Measurements from ENCODE around the gene UBFD1.

DNA sequence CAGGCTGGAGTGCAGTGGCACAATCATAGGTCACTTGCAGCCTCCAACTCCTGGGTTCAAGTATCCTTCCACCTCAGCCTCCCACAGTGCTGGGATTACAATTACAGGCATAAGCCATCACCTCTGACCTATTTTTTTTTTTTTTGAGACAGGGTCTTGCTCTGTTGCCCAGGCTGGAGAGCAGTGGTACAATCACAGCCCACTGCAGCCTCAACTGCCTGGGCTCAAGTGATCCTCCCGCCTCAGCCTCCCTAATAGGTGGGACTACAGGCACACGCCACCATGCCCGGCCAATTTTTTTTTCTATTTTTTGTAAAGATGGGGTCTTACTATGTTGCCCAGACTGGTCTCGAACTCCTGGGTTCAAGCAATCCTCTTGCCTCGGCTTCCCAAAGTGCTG is 41.6 kb upstream of the UBFD1 start:
- TF ChIP-seq, protein P1, sequence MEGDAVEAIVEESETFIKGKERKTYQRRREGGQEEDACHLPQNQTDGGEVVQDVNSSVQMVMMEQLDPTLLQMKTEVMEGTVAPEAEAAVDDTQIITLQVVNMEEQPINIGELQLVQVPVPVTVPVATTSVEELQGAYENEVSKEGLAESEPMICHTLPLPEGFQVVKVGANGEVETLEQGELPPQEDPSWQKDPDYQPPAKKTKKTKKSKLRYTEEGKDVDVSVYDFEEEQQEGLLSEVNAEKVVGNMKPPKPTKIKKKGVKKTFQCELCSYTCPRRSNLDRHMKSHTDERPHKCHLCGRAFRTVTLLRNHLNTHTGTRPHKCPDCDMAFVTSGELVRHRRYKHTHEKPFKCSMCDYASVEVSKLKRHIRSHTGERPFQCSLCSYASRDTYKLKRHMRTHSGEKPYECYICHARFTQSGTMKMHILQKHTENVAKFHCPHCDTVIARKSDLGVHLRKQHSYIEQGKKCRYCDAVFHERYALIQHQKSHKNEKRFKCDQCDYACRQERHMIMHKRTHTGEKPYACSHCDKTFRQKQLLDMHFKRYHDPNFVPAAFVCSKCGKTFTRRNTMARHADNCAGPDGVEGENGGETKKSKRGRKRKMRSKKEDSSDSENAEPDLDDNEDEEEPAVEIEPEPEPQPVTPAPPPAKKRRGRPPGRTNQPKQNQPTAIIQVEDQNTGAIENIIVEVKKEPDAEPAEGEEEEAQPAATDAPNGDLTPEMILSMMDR (IDR thresholded peaks at IDR 0.05), result no peak
- TF ChIP-seq POLR2A (IDR thresholded peaks at IDR 0.05), result no peak
